Neural cell (in vitro differentiated cells): ENCODE measurements around the gene AFF3. TPM values are rescaled to one million over a fixed set of nuclear protein-coding genes. Genes with fewer than 3 reads are reported as not detected.

ENCODE experiments used
- H2AFZ ChIP-seq: fragments of 200-600, 300-800 bp; sonication (generic), shearing (Covaris generic); 2 replicates; pipeline ENCODE4 v1.6.0; 2014; ENCODE audit warnings: low read depth, mild to moderate bottlenecking, antibody characterized with exemption, low read length, moderate library complexity
- H3F3A ChIP-seq: fragments of 200-600 bp; shearing (Covaris generic); 2 replicates; pipeline ENCODE4 v1.6.1; 2016; ENCODE audit warnings: mild to moderate bottlenecking, moderate library complexity, mixed read lengths, antibody characterized with exemption, low read length; ENCODE audit not compliant: insufficient read depth, poor library complexity, severe bottlenecking
- H3K27ac ChIP-seq: fragments of 200-600, 300-800 bp; sonication (generic), shearing (Covaris generic); 2 replicates; pipeline ENCODE4 v1.5.1; 2014; ENCODE audit warnings: mild to moderate bottlenecking, low read length, moderate library complexity
- H3K27me3 ChIP-seq: fragments of 300-800, 200-600 bp; sonication (generic), shearing (Covaris generic); 2 replicates; pipeline ENCODE4 v1.6.0; 2014; ENCODE audit warnings: mild to moderate bottlenecking, low read depth, low read length, moderate library complexity; ENCODE audit not compliant: insufficient read depth
- H3K36me3 ChIP-seq: fragments of 300-800, 200-600 bp; sonication (generic), shearing (Covaris generic); 2 replicates; pipeline ENCODE4 v1.5.1; 2014; ENCODE audit warnings: mild to moderate bottlenecking, antibody characterized with exemption, low read length, moderate library complexity; ENCODE audit not compliant: insufficient read depth
- H3K4me2 ChIP-seq: fragments of 300-800, 200-600 bp; sonication (generic), shearing (Covaris generic); 2 replicates; pipeline ENCODE4 v1.6.0; 2014; ENCODE audit warnings: mild to moderate bottlenecking, low read length
- H3K4me3 ChIP-seq: fragments of 300-800, 200-600 bp; sonication (generic), shearing (Covaris generic); 2 replicates; pipeline ENCODE4 v1.5.1; 2014; ENCODE audit warnings: mild to moderate bottlenecking, low read length, moderate library complexity
- H3K79me2 ChIP-seq: fragments of 200-600 bp; shearing (Covaris generic); replicated peaks from 2 replicates; pipeline ENCODE4 v1.6.0; 2014; ENCODE audit warnings: mild to moderate bottlenecking, low read length, moderate library complexity; ENCODE audit not compliant: insufficient read depth
- H3K9ac ChIP-seq: fragments of 300-800, 200-600 bp; sonication (generic), shearing (Covaris generic); 2 replicates; pipeline ENCODE4 v1.6.1; 2016; ENCODE audit warnings: mild to moderate bottlenecking, low read length, mixed read lengths
- H3K9me2 ChIP-seq: fragments of 200-600 bp; shearing (Covaris generic); 2 replicates; pipeline ENCODE4 v1.6.1; 2016; ENCODE audit warnings: mild to moderate bottlenecking, low read length, mixed read lengths; ENCODE audit not compliant: insufficient read depth
- H3K9me3 ChIP-seq: fragments of 200-600, 300-800 bp; sonication (generic), shearing (Covaris generic); 2 replicates; pipeline ENCODE4 v1.6.1; 2016; ENCODE audit warnings: mild to moderate bottlenecking, mixed run types, low read length, moderate library complexity, mixed read lengths
- H4K20me1 ChIP-seq: fragments of 200-600 bp; shearing (Covaris generic); 2 replicates; pipeline ENCODE4 v1.6.1; 2016; ENCODE audit warnings: mild to moderate bottlenecking, mixed run types; ENCODE audit not compliant: insufficient read depth
- CTCF ChIP-seq: fragments of 450-650 bp; IDR thresholded peaks from 2 replicates; pipeline ENCODE4 v1.5.1; 2014; ENCODE audit warnings: antibody characterized with exemption, mild to moderate bottlenecking, moderate library complexity; ENCODE audit not compliant: poor library complexity, severe bottlenecking
- EP300 ChIP-seq: fragments of 450-650 bp; conservative IDR thresholded peaks from 2 replicates; pipeline ENCODE4 v1.6.1; 2014; ENCODE audit warnings: antibody characterized with exemption, mild to moderate bottlenecking, moderate library complexity; ENCODE audit not compliant: poor library complexity, severe bottlenecking
- EZH2 ChIP-seq: fragments of 200-600, 300-800 bp; shearing (Covaris generic), sonication (generic); IDR thresholded peaks from 2 replicates; pipeline ENCODE4 v1.6.1; 2014; ENCODE audit warnings: antibody characterized with exemption, low read length, borderline replicate concordance, mild to moderate bottlenecking; ENCODE audit not compliant: insufficient read depth, poor library complexity, severe bottlenecking
- MXI1 ChIP-seq: fragments of 450-650 bp; conservative IDR thresholded peaks from 2 replicates; pipeline ENCODE4 v1.6.1; 2014; ENCODE audit warnings: antibody characterized with exemption, mild to moderate bottlenecking; ENCODE audit not compliant: poor library complexity, severe bottlenecking
- POLR2AphosphoS5 ChIP-seq: IDR thresholded peaks from 2 replicates; pipeline ENCODE4 v1.6.1; 2012
- RAD21 ChIP-seq: fragments of 450-650 bp; conservative IDR thresholded peaks from 2 replicates; pipeline ENCODE4 v1.6.1; 2014; ENCODE audit warnings: antibody characterized with exemption, mild to moderate bottlenecking, moderate library complexity
- REST ChIP-seq: IDR thresholded peaks from 2 replicates; pipeline ENCODE4 v1.6.1; 2012; ENCODE audit warnings: borderline replicate concordance
- SMC3 ChIP-seq: fragments of 450-650 bp; conservative IDR thresholded peaks from 2 replicates; pipeline ENCODE4 v1.6.1; 2014; ENCODE audit warnings: antibody characterized with exemption, mild to moderate bottlenecking, moderate library complexity; ENCODE audit not compliant: poor library complexity
- TAF1 ChIP-seq: IDR thresholded peaks from 2 replicates; pipeline ENCODE4 v1.6.1; 2012; ENCODE audit warnings: low read depth
- polyA plus RNA-seq: library from polyadenylated mRNA; depleted of rRNA; stranded (reverse); fragments of >200 nt; gene quantifications from 2 replicates; pipeline ENCODE4 v1.2.3, GENCODE V29; 2014

Gene AFF3
- polyA plus RNA-seq, 1 donor from 2014 or later, result 5.1 TPM

GRCh38 chr2:100071335-100072043 lies 70.9 kb downstream of the AFF3 start:
- Histone ChIP-seq H3K36me3 (peaks cover 3% of the 10 kb centered on the region), H4K20me1 (no peaks in the 10 kb centered on the region), H3F3A (no peaks in the 10 kb centered on the region), H2AFZ (no peak overlapping the region), H3K9me2 (no peaks in the 10 kb centered on the region), H3K4me3 (no peak overlapping the region), H3K27ac (no peak overlapping the region), H3K9ac (no peak overlapping the region), H3K4me2 (no peak overlapping the region), H3K27me3 (no peaks in the 10 kb centered on the region), H3K9me3 (no peaks in the 10 kb centered on the region), H3K79me2 (no peaks in the 10 kb centered on the region)
- TF ChIP-seq MXI1, result no peak
- TF ChIP-seq SMC3, result no peak
- TF ChIP-seq EP300, result no peak
- no peak for TF ChIP-seq CTCF
- no peak for TF ChIP-seq TAF1
- no peak for TF ChIP-seq EZH2
- TF ChIP-seq REST, result no peak
- no peak for TF ChIP-seq POLR2AphosphoS5
- no peak for TF ChIP-seq RAD21

- no peaks in the 10 kb centered on the region for H4K20me1 ChIP-seq
- H3K4me3 ChIP-seq, result no peak overlapping the region
- TF ChIP-seq EZH2 (no peak), MXI1 (no peak), SMC3 (no peak), EP300 (no peak), RAD21 (no peak), TAF1 (no peak), POLR2AphosphoS5 (no peak), CTCF (no peak), REST (no peak)
- H2AFZ ChIP-seq, result no peak overlapping the region
- no peaks in the 10 kb centered on the region for H3K36me3 ChIP-seq
- no peak overlapping the region for H3K9ac ChIP-seq
- no peaks in the 10 kb centered on the region for H3K27me3 ChIP-seq
- H3K27ac ChIP-seq, result no peak overlapping the region
- no peaks in the 10 kb centered on the region for H3F3A ChIP-seq
- no peaks in the 10 kb centered on the region for H3K79me2 ChIP-seq
- H3K9me3 ChIP-seq, result no peaks in the 10 kb centered on the region
- no peak overlapping the region for H3K4me2 ChIP-seq
- H3K9me2 ChIP-seq, result no peaks in the 10 kb centered on the region
Measured at GRCh38 chr2:100070078-100070477, 72.3 kb downstream of the AFF3 start.
